Thyroid gland (tissue), 4 donors: ENCODE results near the gene NT5C3B. TPM values are rescaled to one million over a fixed set of nuclear protein-coding genes. Genes with fewer than 3 reads are reported as not detected.

Experiments
- DNase-seq, 2 donors: peaks; one replicate each; pipeline ENCODE4 v3.0.0-alpha.2; 2019
- H3K27ac ChIP-seq, 3 donors: fragments of 200-600 bp; sonication (generic); 1 replicate in 2 of 3; 2 replicates in 1 of 3; pipeline ENCODE4 v1.5.1; 2016 to 2019; ENCODE audit warnings: mild to moderate bottlenecking in 1 of 3, moderate library complexity in 1 of 3
- H3K27me3 ChIP-seq: fragments of 200-600 bp; sonication (generic); one replicate; pipeline ENCODE4 v1.5.1; 2019
- H3K36me3 ChIP-seq, 2 donors: fragments of 200-600 bp; sonication (generic); one replicate each; pipeline ENCODE4 v1.5.1; 2016 to 2019
- H3K4me1 ChIP-seq, 2 donors: fragments of 200-600 bp; sonication (generic); one replicate each; pipeline ENCODE4 v1.5.1; 2017 to 2019
- H3K4me3 ChIP-seq, 3 donors: fragments of 200-600 bp; sonication (generic); replicated peaks in 1 of 3; 1 replicate in 2 of 3; 2 replicates in 1 of 3; pipeline ENCODE4 v1.5.1; 2016; ENCODE audit warnings: mild to moderate bottlenecking in 1 of 3
- H3K9me3 ChIP-seq: fragments of 200-600 bp; sonication (generic); one replicate; pipeline ENCODE4 v1.5.1; 2017
- CTCF ChIP-seq, 6 experiments: fragments of 200-600 bp in 3 of 6; fragments of 450-650 bp in 3 of 6; sonication (generic) in 3 of 6; IDR thresholded peaks; one replicate each; pipeline ENCODE4 v1.5.1; 2016 to 2019; ENCODE audit warnings: antibody characterized with exemption in 6 of 6, mild to moderate bottlenecking in 2 of 6, inconsistent platforms in 1 of 6, moderate library complexity in 1 of 6
- POLR2A ChIP-seq, 2 donors: fragments of 450-650 bp; IDR thresholded peaks; one replicate each; pipeline ENCODE4 v1.6.1; 2017; ENCODE audit warnings: antibody characterized with exemption in 2 of 2, mild to moderate bottlenecking in 2 of 2, moderate library complexity in 1 of 2
- WGBS, 2 donors: methylation state at CpG; one replicate each; pipeline ENCODE4 v1.1.5; 2017; 5-methylcytosine and 5-hydroxymethylcytosine counted together
- intact Hi-C: fragments of 100-400 bp; cut with DNase I; formaldehyde crosslinking; loops from one replicate; pipeline ENCODE4 v1.15.1; 2023
- total RNA-seq, 4 donors: library from RNA; depleted of rRNA; stranded (reverse); fragments of >200 nt; gene quantifications; one replicate each; pipeline ENCODE4 v1.2.3, GENCODE V29; 2016

The NT5C3B gene
- total RNA-seq, 4 donors from 2014 or later, result 97.3 to 132 (median 110) TPM

GRCh38 chr17:41803049-41804020 lies 32.7 kb downstream of the NT5C3B start:
- peak; percentile 21 to 40 for DNase-seq
- H3K36me3 ChIP-seq, result no peaks in the 10 kb centered on the region
- H3K9me3 ChIP-seq, result no peaks in the 10 kb centered on the region
- no peaks in the 10 kb centered on the region for H3K27me3 ChIP-seq
- TF ChIP-seq POLR2A (IDR thresholded peaks at IDR 0.05) (no peak), CTCF (IDR thresholded peaks at IDR 0.05) (no peak)
- H3K4me1 ChIP-seq, result peaks cover 14 to 21% of the 10 kb centered on the region in 2 donors
- intact Hi-C loops, result loop anchor here (2.0 kb wide), 1 partner anchor 67 kb away; no protein-coding TSS in a partner anchor
- H3K4me3 ChIP-seq, result no peak overlapping the region
- WGBS, 2 donors, result 66 to 76% methylated on average over 18 to 23 of the region's 24 CpGs
- no peak overlapping the region for H3K27ac ChIP-seq

- DNase-seq, result peak; percentile 94
- no peak overlapping the region for H3K4me3 ChIP-seq
These were observed 34.4 kb downstream of the NT5C3B start for GRCh38 chr17:41801374-41802271.

GRCh38 chr17:41800601-41801373 lies 35.2 kb downstream of the NT5C3B start:
- DNase-seq, result peak; percentile 92 to 94
- H3K27me3 ChIP-seq, result no peaks in the 10 kb centered on the region
- no peaks in the 10 kb centered on the region for H3K36me3 ChIP-seq
- 17 to 21% methylated on average over 16 to 18 of the region's 18 CpGs for WGBS, 2 donors
- peak in 1 of 2 donors; percentile 47 for TF ChIP-seq POLR2A (IDR thresholded peaks at IDR 0.05)
- TF ChIP-seq CTCF (IDR thresholded peaks at IDR 0.05), result no peak
- intact Hi-C loops, result no loop called here
- peaks cover 14 to 21% of the 10 kb centered on the region in 2 donors for H3K4me1 ChIP-seq
- no peak overlapping the region for H3K4me3 ChIP-seq
- H3K27ac ChIP-seq, result peak overlapping the region; percentile 89 to 93 (median 93)
- H3K9me3 ChIP-seq, result no peaks in the 10 kb centered on the region

More at GRCh38 chr17:41801374-41802271, 34.4 kb downstream of the NT5C3B start:
- intact Hi-C loops, result loop anchor here (2.0 kb wide), 1 partner anchor 65 kb away; no protein-coding TSS in a partner anchor
- H3K27me3 ChIP-seq, result no peaks in the 10 kb centered on the region
- no peaks in the 10 kb centered on the region for H3K9me3 ChIP-seq
- peaks cover 14 to 21% of the 10 kb centered on the region in 2 donors for H3K4me1 ChIP-seq
- H3K36me3 ChIP-seq, result no peaks in the 10 kb centered on the region
- H3K27ac ChIP-seq, result peak overlapping the region; percentile 89 to 93 (median 93)
- TF ChIP-seq CTCF (IDR thresholded peaks at IDR 0.05) (peak; percentile 91 to 100 (median 97)), POLR2A (IDR thresholded peaks at IDR 0.05) (peak in 1 of 2 donors; percentile 33)
- 11 to 15% methylated on average over 10 to 12 of the region's 14 CpGs for WGBS, 2 donors

- 85 to 87% methylated on average over 7 to 8 of the region's 8 CpGs for WGBS, 2 donors
- intact Hi-C loops, result no loop called here
- peak overlapping the region in 1 of 3 donors; percentile 93 for H3K27ac ChIP-seq
- H3K36me3 ChIP-seq, result no peaks in the 10 kb centered on the region
- DNase-seq, result peak in 1 of 2 donors; percentile 21
- H3K27me3 ChIP-seq, result no peaks in the 10 kb centered on the region
- TF ChIP-seq POLR2A (IDR thresholded peaks at IDR 0.05), result no peak
- TF ChIP-seq CTCF (IDR thresholded peaks at IDR 0.05), result no peak
- no peaks in the 10 kb centered on the region for H3K9me3 ChIP-seq
- peaks cover 14 to 24% of the 10 kb centered on the region in 2 donors for H3K4me1 ChIP-seq
- no peak overlapping the region for H3K4me3 ChIP-seq
These were observed 36.7 kb downstream of the NT5C3B start for GRCh38 chr17:41799366-41799765.
